ENCODE data around the gene CTTNBP2.
A peak's percentile ranks its signal among the peaks of the same experiment; 100 is the strongest.
"Not testable (repeated sequence)": the region's sequence is repeated elsewhere in the genome, so short reads cannot be mapped to it uniquely, and the experiment has no call there.

The CTTNBP2 gene

GRCh38 chr7:117716707-117717299 is 156.4 kb downstream of the CTTNBP2 start:
- peaks cover 3% of the 10 kb centered on the region for H3K4me1 ChIP-seq (ENCODE audit: control insufficient read depth, insufficient read depth, low read depth, low read length)
- H4K91ac ChIP-seq (ENCODE audit: low read length): no peak overlapping the region
- no peak overlapping the region for H3K23ac ChIP-seq (ENCODE audit: low read length in 2 of 2)
- H2AK5ac ChIP-seq (ENCODE audit: low read length, severe bottlenecking): no peak overlapping the region
- H3K4me3 ChIP-seq (ENCODE audit: insufficient read depth in 1 of 2, low read depth in 1 of 2, low read length in 2 of 2): no peak overlapping the region
- 100% methylated on average over 4 of the region's 5 CpGs for WGBS
- no peaks in the 10 kb centered on the region for H3K9me3 ChIP-seq (ENCODE audit: control insufficient read depth, low read length)
- no peak overlapping the region for H2BK12ac ChIP-seq (ENCODE audit: low read length in 2 of 2)
- H2AFZ ChIP-seq (ENCODE audit: low read depth, low read length): no peak overlapping the region
- no peak overlapping the region for H2BK15ac ChIP-seq (ENCODE audit: low read depth, poor library complexity, severe bottlenecking)
- H3K27me3 ChIP-seq (ENCODE audit: control insufficient read depth in 1 of 2, insufficient read depth in 1 of 2, low read length in 2 of 2): no peaks in the 10 kb centered on the region
- H3K4me2 ChIP-seq (ENCODE audit: low read length, poor library complexity, severe bottlenecking): no peak overlapping the region
- no peak for DNase-seq
- H3K79me1 ChIP-seq (replicated peaks; ENCODE audit: low read length, poor library complexity, severe bottlenecking): no peaks in the 10 kb centered on the region
- H2BK120ac ChIP-seq (ENCODE audit: low read depth, low read length): no peak overlapping the region
- no peak overlapping the region for H3K14ac ChIP-seq (ENCODE audit: low read length in 2 of 2)
- no peak overlapping the region for H2BK5ac ChIP-seq (ENCODE audit: low read depth, low read length, poor library complexity, severe bottlenecking)
- H3K4ac ChIP-seq (ENCODE audit: low read depth in 1 of 2, low read length in 2 of 2): no peak overlapping the region
- H3K27ac ChIP-seq (ENCODE audit: low read length, poor library complexity, severe bottlenecking): peak overlapping the region; percentile 61
- no peak overlapping the region for H3K9ac ChIP-seq (ENCODE audit: low read length)
- no peaks in the 10 kb centered on the region for H3K36me3 ChIP-seq (ENCODE audit: control insufficient read depth in 1 of 2, insufficient read depth in 2 of 2, low read depth in 1 of 2, low read length in 2 of 2)
- no peak overlapping the region for H3K18ac ChIP-seq (ENCODE audit: low read depth in 1 of 2, low read length in 2 of 2)
- H4K8ac ChIP-seq (ENCODE audit: low read length): peak overlapping the region; percentile 32

- no peak overlapping the region for H2AFZ ChIP-seq (ENCODE audit: low read depth, low read length)
- H3K4me2 ChIP-seq (ENCODE audit: low read length, poor library complexity, severe bottlenecking): no peak overlapping the region
- H2BK15ac ChIP-seq (ENCODE audit: low read depth, poor library complexity, severe bottlenecking): no peak overlapping the region
- H3K18ac ChIP-seq (ENCODE audit: low read depth in 1 of 2, low read length in 2 of 2): no peak overlapping the region
- H2BK120ac ChIP-seq (ENCODE audit: low read depth, low read length): no peak overlapping the region
- H4K91ac ChIP-seq (ENCODE audit: low read length): no peak overlapping the region
- H3K23ac ChIP-seq (ENCODE audit: low read length in 2 of 2): no peak overlapping the region
- H2BK5ac ChIP-seq (ENCODE audit: low read depth, low read length, poor library complexity, severe bottlenecking): no peak overlapping the region
- H3K14ac ChIP-seq (ENCODE audit: low read length in 2 of 2): no peak overlapping the region
- H3K27ac ChIP-seq (ENCODE audit: low read length, poor library complexity, severe bottlenecking): no peak overlapping the region
- H3K4me1 ChIP-seq (ENCODE audit: control insufficient read depth, insufficient read depth, low read depth, low read length): peaks cover 3% of the 10 kb centered on the region
- no peak overlapping the region for H4K8ac ChIP-seq (ENCODE audit: low read length)
- no peak overlapping the region for H3K4me3 ChIP-seq (ENCODE audit: insufficient read depth in 1 of 2, low read depth in 1 of 2, low read length in 2 of 2)
- no peak overlapping the region for H3K9ac ChIP-seq (ENCODE audit: low read length)
- no peaks in the 10 kb centered on the region for H3K27me3 ChIP-seq (ENCODE audit: control insufficient read depth in 1 of 2, insufficient read depth in 1 of 2, low read length in 2 of 2)
- H3K36me3 ChIP-seq (ENCODE audit: control insufficient read depth in 1 of 2, insufficient read depth in 2 of 2, low read depth in 1 of 2, low read length in 2 of 2): no peaks in the 10 kb centered on the region
- H3K9me3 ChIP-seq (ENCODE audit: control insufficient read depth, low read length): no peaks in the 10 kb centered on the region
- H2BK12ac ChIP-seq (ENCODE audit: low read length in 2 of 2): no peak overlapping the region
- peak; percentile 77 for DNase-seq
- H2AK5ac ChIP-seq (ENCODE audit: low read length, severe bottlenecking): no peak overlapping the region
- no peaks in the 10 kb centered on the region for H3K79me1 ChIP-seq (replicated peaks; ENCODE audit: low read length, poor library complexity, severe bottlenecking)
- H3K4ac ChIP-seq (ENCODE audit: low read depth in 1 of 2, low read length in 2 of 2): no peak overlapping the region
- 100% methylated on average over 1 of the region's 3 CpGs for WGBS
Observed at GRCh38 chr7:117715784-117716445, 157.3 kb downstream of the CTTNBP2 start.

GRCh38 chr7:117711556-117711955 is 161.7 kb downstream of the CTTNBP2 start:
- Histone ChIP-seq H3K4me2 (ENCODE audit: low read length, poor library complexity, severe bottlenecking) (no peak overlapping the region), H3K4me3 (ENCODE audit: insufficient read depth in 1 of 2, low read depth in 1 of 2, low read length in 2 of 2) (no peak overlapping the region), H2AFZ (ENCODE audit: low read depth, low read length) (no peak overlapping the region), H2BK12ac (ENCODE audit: low read length in 2 of 2) (no peak overlapping the region), H3K18ac (ENCODE audit: low read depth in 1 of 2, low read length in 2 of 2) (no peak overlapping the region), H3K27me3 (ENCODE audit: control insufficient read depth in 1 of 2, insufficient read depth in 1 of 2, low read length in 2 of 2) (no peaks in the 10 kb centered on the region), H4K8ac (ENCODE audit: low read length) (no peak overlapping the region), H3K4me1 (ENCODE audit: control insufficient read depth, insufficient read depth, low read depth, low read length) (peaks cover under 1% of the 10 kb centered on the region), H4K91ac (ENCODE audit: low read length) (no peak overlapping the region), H3K9ac (ENCODE audit: low read length) (no peak overlapping the region), H2BK5ac (ENCODE audit: low read depth, low read length, poor library complexity, severe bottlenecking) (no peak overlapping the region), H3K14ac (ENCODE audit: low read length in 2 of 2) (no peak overlapping the region), H2BK15ac (ENCODE audit: low read depth, poor library complexity, severe bottlenecking) (no peak overlapping the region), H3K9me3 (ENCODE audit: control insufficient read depth, low read length) (no peaks in the 10 kb centered on the region), H3K79me1 (replicated peaks; ENCODE audit: low read length, poor library complexity, severe bottlenecking) (no peaks in the 10 kb centered on the region), H3K27ac (ENCODE audit: low read length, poor library complexity, severe bottlenecking) (no peak overlapping the region), H3K36me3 (ENCODE audit: control insufficient read depth in 1 of 2, insufficient read depth in 2 of 2, low read depth in 1 of 2, low read length in 2 of 2) (no peaks in the 10 kb centered on the region), H2BK120ac (ENCODE audit: low read depth, low read length) (no peak overlapping the region), H3K23ac (ENCODE audit: low read length in 2 of 2) (no peak overlapping the region), H2AK5ac (ENCODE audit: low read length, severe bottlenecking) (no peak overlapping the region), H3K4ac (ENCODE audit: low read depth in 1 of 2, low read length in 2 of 2) (no peak overlapping the region)
- WGBS: no CpG with 5 or more reads among the region's 1 CpG
- no peak for DNase-seq

DNA sequence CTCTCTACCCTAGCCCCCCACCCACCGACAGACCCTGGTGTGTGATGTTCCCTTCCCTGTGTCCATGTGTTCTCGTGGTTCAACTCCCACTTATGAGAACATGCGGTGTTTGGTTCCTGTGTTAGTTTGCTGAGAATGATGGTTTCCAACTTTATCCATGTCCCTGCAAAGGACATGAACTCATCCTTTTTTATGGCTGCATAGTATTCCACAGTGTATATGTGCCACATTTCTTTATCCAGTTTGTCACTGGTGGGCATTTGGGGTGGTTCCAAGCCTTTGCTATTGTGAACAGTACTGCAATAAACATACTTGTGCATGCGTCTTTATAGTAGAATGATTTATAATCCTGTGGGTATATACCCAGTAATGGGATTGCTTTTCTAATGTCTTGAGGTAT is 165.1 kb downstream of the CTTNBP2 start:
- not testable (repeated sequence) for H4K91ac ChIP-seq (ENCODE audit: low read length); H3K79me1 ChIP-seq (replicated peaks; ENCODE audit: low read length, poor library complexity, severe bottlenecking); H2BK15ac ChIP-seq (ENCODE audit: low read depth, poor library complexity, severe bottlenecking); H3K23ac ChIP-seq (ENCODE audit: low read length in 2 of 2); H2BK120ac ChIP-seq (ENCODE audit: low read depth, low read length); H3K9ac ChIP-seq (ENCODE audit: low read length); H3K14ac ChIP-seq (ENCODE audit: low read length in 2 of 2); H3K4ac ChIP-seq (ENCODE audit: low read depth in 1 of 2, low read length in 2 of 2); H3K9me3 ChIP-seq (ENCODE audit: control insufficient read depth, low read length); H3K27ac ChIP-seq (ENCODE audit: low read length, poor library complexity, severe bottlenecking); H4K8ac ChIP-seq (ENCODE audit: low read length); H2AK5ac ChIP-seq (ENCODE audit: low read length, severe bottlenecking); H3K4me2 ChIP-seq (ENCODE audit: low read length, poor library complexity, severe bottlenecking); H2BK12ac ChIP-seq (ENCODE audit: low read length in 2 of 2); DNase-seq; H3K18ac ChIP-seq (ENCODE audit: low read depth in 1 of 2, low read length in 2 of 2); H3K36me3 ChIP-seq (ENCODE audit: control insufficient read depth in 1 of 2, insufficient read depth in 2 of 2, low read depth in 1 of 2, low read length in 2 of 2); H2AFZ ChIP-seq (ENCODE audit: low read depth, low read length); H2BK5ac ChIP-seq (ENCODE audit: low read depth, low read length, poor library complexity, severe bottlenecking); H3K4me3 ChIP-seq (ENCODE audit: insufficient read depth in 1 of 2, low read depth in 1 of 2, low read length in 2 of 2); H3K27me3 ChIP-seq (ENCODE audit: control insufficient read depth in 1 of 2, insufficient read depth in 1 of 2, low read length in 2 of 2); H3K4me1 ChIP-seq (ENCODE audit: control insufficient read depth, insufficient read depth, low read depth, low read length)
- WGBS: 100% methylated on average over 1 of the region's 4 CpGs
